CD4-positive, alpha-beta T cell treated with Interferon alpha-2 for 1 hour (primary cell): ENCODE results near the gene VPS4B.

Experiments
- DNase-seq, 2 donors: peaks; one replicate each; pipeline ENCODE4 v3.0.0-alpha.2; 2020 to 2022

Gene VPS4B

DNA sequence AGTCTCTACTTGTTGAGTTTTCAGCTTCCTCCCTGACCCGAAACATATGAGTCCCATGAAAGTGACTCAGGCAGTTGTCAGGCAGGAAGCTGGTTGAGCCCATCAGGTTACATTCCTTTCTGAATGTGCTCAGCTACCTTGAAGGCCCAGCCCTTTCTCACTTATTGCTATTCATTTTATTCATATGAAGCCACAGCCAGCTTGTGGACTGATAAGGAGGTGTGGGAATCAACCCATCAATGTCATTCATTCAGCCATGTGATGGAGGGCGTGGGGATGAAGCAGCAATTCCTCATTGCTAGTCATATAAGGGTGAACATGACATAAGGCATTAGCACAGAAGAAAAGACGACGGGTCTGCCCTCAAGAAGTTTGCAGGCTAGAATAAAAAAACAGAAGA lies 5.3 kb upstream of the VPS4B start:
- no peak for DNase-seq

DNA sequence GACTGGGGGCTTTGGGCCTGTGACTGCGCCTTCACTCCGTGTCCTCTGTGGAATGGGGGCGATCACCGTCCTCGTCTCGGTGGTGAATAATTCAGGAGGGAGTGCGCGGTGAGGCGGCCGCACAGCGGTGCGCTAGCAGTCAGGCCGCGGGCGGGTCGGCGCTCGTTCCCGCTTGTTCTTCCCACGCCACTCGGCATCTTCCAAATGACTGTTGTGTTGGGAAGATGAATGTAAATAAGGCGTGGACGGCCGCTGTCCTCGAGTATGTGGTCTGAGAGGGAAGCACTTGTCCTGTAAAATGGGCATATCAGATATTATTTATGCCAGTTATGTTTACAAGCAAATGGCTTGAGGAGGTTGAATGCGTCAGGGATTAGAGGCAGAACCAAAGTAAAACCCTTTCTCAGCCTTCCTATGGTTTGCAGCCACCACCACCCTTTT lies 608 bp upstream of the VPS4B start:
- no peak for DNase-seq

DNA sequence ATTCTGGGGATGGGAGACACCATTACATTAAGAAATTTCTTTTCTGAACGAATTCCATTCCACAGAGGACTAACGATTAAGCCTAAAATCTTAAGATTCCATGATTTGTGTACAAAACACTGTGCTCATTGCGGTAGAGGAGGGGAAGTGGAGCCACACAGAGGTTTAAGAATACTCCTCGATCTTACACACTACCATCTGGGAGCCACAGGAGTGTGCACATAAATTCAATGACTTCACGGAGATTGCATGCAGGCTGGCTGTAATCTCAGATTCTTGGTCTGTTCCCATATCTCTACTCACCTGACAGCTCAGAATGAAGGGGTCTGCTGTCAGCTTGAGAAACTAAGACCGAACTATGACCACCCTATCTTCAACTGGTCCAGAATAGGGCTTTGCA lies 762 bp downstream of the VPS4B start:
- no peak for DNase-seq

DNA sequence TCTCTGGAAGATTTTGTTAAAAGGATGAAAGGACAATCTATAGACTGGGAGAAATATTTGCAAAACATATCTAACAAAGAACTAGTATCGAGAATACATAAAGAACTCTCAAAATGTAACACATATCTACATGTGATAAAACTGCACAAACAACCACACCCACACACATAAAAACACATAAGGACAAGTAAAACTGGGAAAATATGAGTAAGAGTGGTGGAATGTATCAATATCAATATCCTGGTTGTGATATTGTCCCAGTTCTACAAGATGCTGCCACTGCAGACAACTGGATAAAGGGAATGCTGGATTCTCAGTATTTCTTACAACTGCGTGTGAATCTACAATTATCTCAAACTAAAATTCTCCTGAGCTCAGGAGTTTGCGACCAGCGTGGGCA lies 9.3 kb downstream of the VPS4B start:
- no peak for DNase-seq

DNA sequence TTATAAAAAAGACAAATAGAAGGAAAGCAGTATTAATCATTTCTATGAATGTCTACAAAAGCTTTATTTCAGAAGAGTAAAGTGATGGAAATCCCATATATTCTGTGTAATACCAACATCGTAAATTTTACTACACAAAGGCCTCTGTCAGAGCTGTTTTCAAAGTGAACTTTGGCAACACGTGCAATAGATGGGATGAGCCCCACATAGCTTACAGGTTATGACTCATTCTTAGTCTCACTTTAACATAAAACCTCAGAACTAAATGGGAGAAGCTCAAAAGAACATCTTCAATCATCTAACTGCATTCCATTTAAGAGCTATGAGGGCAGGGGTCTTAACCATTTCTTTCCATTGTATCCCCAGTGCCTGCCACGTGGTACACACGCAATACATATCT lies 11.5 kb downstream of the VPS4B start:
- no peak for DNase-seq

DNA sequence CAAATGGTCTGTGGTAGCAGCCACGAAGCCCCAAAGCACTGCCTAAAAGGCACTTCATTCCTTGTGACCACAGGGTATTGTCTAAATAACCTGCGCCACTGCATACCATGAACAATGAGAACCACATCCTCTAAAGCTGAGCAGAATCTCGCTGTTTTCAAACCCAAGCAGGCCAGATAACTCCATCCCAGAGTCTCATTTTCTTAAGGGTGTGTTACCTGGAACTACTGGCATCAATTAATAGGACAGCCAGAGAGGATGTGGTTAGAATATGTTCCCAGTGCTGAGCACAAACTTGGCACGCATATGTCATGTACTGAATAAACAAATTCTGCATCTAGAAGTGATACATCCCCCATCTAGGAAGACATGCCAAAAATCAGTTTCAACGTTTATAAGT lies 13.0 kb downstream of the VPS4B start:
- no peak for DNase-seq

DNA sequence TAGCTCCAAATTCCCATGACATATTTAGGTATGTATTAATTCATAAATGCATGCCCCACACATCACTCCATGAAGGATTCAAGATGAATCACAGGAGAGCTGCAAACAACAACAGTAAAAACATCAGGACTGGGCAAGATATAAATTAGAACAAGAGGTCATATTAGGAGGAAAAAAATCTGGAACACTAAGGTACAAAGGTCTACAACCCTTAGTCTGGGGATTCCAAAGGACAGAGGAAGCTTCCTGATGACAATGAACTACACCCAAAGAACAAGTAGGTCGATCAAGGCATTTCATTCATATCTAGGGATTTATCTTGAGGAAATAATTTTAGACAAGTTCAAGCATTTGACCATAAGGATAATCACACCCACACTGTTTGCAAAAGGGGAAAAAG lies 14.5 kb downstream of the VPS4B start:
- no peak for DNase-seq

DNA sequence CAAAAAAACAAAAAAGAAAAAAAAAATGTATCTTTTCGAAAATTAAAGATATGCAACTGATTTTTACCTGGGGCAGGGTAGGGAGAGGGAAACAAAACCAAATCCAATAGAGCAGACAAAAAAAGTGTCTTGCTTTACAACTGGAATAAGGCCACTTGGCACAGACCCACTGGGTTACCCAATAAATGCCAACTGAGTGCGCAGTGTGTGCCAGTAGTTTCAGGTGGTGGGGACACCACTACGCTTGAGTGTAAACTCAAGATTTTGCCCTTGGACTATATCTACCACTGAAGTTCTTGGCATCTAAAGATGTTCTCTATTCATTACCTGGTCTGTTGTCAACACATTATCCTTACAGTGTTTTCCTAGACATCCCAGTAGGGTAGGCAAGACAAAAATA lies 16.3 kb downstream of the VPS4B start:
- DNase-seq = no peak

DNA sequence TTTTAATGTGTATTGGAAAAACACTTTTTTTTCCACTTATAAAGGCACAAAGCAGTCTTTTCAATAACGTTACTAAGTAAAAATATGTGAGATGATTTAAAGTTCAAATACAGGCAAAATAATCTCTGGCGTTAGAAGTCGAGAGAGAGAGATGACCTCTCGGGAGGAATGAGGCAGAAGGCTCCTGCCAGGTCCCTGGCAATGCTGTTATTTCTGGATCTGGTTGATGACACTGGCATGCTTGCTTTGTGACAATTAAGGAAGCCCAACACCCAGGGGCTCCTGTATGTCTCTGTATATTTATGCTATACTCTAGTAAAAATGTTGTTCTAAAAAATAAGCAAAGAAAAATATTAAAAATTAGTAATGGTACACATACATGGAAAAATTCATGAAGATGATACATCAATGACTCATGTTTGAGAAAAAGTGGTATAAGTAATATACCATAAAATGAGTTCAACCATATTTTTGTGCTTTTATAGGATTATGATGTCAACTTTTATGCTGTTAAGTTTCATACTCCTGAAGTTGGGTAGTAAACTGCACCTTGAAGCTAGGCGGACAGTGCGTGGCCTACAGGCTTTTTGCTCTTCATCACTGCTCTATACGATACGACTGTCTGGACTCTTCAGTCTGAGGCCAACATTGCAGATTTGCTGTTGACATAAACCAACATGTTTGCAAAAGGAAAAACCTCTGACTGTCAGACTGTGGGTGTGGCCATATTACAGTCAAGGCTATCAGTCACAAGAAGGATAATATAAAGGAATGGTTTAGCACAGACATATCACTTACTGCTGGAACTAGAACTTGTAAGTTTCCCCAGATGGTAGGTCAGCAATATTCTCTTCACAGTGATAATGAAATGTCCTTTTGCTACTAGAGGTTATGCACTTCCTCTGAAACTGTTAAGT lies 19.8 kb downstream of the VPS4B start:
- no peak for DNase-seq

DNA sequence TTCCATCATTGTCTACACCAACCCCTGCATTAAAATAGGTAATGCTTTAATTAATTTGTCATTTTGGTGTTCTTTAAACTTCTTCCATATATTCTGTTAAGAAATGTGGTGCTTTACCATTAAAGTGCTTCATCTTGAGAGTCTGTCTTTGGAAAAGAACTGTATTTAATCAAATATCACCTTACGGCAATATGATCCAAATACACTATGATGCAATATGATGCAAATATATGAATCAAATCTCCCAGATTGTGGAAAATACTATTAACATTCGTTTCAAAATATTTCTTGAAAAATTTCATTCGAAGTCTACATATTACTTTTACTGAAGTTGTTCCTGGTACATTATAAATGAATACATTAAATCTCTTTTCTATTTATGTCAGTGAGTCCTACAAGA lies 23.0 kb downstream of the VPS4B start:
- DNase-seq = no peak

DNA sequence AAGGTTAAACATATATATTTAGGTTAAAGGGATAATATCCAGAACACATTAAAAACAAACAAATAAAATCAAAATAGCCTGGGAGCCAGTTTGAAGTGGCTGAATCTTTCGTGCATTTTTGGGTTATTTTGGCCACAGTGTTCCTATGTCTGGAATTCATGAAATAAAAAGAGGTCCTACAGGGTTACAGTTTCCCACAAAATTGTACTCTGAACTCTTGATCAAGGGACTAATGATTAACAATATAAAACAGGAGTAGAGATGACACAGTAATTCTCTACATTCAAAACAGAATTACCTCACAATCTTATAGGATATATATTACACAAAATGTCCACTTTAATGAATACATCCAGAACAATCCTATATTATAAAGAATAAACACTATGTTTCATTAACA lies 24.9 kb downstream of the VPS4B start:
- no peak for DNase-seq

DNA sequence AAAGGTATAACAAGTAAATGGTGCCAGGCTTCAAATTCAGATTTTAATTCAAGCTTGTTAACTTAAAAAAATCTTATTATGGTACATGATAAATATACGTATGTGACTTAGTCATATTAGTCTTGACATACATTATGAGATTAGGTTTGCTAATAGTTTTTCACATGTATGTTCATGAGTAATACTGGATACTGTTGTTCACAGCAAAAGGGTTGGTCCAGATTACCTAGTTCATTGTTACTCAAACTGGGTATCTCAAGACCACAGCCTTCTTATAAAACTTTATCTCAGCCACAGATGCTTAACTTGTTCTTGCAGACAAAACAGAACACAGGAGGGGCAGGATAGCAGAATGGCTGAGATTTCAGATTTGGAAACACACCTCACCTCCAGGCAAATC lies 26.8 kb downstream of the VPS4B start:
- DNase-seq = no peak

DNA sequence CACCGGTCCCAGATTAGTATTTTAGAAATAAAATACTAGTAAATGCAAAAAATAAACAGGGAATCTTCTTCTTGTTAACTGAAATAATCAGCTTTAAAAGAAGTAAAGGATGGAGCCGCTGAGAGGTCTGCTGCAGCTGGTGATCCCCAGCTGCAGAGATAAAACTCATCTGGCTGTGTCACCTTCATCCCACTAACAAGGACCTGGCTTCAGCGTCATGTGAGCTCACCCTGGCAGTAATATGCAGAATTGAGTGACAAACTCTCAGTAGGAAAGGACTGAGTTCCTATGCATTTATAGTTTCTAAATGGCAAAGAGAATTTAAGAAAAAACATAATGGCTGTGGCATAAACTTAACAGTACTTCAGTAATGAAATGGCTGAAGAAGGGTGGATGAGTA lies 27.3 kb downstream of the VPS4B start:
- DNase-seq = no peak

DNA sequence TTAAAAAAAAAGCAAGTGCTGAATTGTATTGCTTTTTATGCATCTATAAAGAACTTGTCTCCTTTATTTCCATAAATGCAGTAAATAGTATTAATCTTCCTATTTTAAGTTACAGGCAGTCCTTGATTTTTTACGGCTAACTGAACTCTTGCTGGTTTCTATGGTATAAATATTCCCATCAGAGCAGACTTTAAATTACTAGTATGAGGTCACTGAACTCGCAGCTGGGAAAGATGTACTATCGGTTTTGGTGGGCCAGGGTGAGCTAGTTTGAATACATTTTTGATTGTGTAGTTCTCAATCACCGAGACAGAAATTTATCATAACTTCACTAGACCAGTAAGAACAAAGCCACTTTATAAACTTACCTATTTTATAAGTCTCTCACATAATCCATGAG lies 34.4 kb downstream of the VPS4B start:
- DNase-seq = no peak

DNA sequence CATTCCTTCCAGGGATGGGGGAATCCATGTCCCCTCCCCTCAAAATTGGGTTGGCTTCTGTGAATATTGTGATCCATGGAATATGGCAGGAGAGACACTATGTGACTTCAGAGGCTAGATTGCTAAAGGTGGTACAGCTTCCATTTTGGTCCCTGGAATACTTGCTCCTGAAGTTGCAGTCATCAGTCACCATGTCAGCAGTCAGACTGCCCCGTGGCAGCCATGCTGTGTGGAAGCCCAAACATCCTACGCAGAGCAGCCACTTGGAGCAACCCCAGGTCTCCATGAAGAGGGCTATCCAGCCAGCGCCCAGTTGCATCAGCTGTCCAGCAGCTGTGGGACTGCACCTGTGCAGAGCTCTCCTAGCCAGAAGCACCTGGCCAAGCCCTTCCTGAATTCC lies 39.4 kb downstream of the VPS4B start:
- no peak for DNase-seq

DNA sequence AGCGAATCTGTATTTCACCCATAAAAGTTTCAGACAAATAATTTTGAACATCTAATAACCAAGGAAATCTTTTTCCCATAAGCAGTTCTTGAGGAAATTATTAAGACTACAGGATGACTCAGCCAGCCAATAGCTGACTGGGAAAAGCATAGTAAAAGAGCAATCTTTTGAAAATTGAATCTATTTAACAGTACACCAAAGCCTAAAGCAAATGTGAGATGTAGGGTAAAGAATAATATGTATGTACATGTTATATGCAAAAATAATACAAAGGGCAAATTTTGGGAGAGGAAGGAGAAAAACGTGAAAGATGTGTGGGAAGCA lies 42.7 kb downstream of the VPS4B start:
- no peak for DNase-seq

DNA sequence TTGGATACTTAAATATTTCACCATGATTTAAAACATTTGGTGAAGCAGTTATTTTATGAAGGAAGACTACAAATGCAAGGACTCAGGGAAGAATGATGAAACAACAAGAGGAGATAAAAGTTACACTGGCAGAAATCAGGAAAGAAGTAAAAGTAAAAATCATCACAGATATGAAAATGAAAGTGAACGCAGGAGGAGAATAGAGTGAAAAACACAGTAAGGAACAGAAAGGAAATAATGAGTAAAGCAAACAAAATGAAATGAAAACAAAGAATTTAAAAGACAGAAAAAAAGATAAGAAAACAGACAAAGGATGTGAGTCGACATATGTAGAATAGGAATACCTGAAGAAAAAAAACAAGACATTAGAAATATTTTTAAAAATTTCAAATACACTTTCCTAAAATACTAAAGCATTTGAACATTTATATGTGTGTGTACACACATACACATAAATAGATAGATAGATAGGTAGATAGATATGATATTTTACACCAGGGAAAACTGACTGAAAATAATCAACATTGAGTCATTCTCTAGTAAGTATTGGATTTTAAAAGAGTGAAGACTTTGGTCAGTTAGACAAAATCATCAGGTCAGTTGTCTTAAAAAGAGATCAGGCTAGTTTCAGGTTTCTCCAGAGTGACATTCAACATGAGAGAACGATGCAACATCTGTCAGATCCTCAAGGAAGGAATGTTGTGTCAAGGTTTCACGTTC lies 43.2 kb downstream of the VPS4B start:
- DNase-seq = no peak

DNA sequence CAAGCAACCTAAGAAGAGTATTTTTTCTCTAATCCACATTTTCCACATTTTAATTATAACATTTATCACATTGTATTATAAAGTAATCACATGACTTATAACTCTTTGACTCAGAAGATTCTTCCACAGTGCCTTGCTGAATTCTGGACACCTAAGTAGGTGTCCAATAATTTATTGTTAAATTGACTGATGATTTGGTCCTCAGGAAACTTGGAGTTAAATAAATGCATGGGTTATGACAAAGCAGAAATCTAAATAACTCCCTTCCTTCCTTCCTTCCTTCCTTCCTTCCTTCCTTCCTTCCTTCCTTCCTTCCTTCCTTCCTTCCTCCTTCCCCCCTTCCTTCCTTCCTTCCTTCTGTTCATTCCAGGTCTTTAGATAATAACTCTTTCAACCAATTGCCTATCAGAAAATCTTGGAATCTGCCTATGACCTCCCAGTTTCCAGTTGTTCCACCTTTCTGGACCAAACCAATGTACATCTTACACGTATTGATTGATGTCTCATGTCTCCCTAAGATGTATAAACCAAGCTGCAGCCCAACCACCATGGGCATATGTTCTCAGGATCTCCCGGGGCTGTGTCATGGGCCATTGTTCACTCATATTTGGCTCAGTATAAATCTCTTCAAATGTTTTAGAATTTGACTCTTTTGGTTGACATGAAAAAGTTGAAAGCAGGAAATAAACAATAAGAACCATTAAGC lies 44.8 kb downstream of the VPS4B start:
- DNase-seq = no peak

DNA sequence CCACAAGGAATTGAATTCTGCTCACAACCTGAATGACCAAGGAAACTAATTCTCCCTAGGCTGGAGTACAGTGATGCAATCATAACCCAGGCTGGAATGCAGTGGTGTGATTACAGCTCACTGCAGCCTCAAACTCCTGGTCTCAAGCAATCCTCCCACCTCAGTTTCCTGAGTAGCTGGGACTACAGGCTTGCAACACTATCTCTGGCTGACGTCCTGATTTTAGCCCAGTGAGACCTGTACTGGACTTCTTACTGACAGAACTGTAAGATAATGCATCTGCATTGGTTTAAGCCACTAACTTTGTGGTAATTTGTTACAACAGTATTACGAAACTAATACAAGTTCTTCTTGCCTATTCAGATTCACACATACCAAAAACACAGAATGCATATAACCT lies 45.7 kb downstream of the VPS4B start:
- no peak for DNase-seq

DNA sequence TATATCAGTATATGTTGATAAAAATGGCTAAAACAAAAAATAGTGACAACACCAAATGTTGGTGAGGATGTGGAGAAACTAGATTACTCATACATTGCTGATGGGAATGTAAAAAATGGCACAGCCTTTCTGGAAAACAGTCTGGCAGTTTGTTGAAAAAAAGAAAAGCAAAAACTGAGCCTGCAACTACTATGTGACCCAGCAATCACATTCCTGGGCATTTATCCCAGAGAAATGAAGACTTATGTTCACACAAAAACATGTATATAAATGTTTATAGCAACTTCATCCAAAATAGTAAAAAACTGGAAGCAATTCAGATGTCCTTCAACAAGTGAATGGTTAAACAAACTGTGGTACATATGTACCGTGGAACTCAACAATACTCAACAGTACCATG lies 47.7 kb downstream of the VPS4B start:
- no peak for DNase-seq

DNA sequence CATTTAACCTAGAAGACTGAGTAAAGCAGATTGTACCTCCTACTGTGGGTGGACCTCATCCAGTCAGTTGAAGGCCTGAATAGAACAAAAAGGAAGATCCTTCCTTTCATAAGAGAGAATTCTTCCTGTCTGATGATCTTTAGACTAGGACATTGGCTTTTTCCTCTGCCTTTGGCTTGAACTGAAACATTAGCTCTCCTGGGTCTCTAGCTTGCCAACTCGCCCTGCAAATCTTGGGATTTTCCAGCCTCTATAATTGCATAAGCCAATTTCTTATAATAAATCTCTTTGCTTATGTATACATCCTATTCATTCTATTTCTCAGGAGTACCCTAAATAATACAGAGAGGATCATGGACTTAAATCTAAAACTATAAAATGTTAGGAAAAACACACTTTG lies 49.1 kb downstream of the VPS4B start:
- no peak for DNase-seq

DNA sequence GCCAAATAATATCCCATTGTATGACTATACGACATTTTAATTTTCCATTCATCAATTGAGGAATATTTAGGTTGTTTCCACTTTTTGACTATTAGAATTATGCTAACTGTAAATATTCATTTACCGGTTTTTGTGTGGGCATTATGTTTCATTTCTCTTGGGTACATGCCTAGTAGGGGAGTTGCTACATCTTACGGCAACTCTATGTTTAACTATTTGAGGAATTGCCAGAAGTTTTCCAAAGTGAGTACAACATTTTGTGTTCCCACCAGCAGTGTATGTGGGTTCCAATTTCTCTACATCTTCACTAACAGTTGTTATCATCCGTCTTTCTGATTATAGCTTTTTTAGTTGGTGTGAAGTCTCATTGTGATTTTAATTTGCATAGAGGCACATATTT lies 53.7 kb downstream of the VPS4B start:
- no peak for DNase-seq

DNA sequence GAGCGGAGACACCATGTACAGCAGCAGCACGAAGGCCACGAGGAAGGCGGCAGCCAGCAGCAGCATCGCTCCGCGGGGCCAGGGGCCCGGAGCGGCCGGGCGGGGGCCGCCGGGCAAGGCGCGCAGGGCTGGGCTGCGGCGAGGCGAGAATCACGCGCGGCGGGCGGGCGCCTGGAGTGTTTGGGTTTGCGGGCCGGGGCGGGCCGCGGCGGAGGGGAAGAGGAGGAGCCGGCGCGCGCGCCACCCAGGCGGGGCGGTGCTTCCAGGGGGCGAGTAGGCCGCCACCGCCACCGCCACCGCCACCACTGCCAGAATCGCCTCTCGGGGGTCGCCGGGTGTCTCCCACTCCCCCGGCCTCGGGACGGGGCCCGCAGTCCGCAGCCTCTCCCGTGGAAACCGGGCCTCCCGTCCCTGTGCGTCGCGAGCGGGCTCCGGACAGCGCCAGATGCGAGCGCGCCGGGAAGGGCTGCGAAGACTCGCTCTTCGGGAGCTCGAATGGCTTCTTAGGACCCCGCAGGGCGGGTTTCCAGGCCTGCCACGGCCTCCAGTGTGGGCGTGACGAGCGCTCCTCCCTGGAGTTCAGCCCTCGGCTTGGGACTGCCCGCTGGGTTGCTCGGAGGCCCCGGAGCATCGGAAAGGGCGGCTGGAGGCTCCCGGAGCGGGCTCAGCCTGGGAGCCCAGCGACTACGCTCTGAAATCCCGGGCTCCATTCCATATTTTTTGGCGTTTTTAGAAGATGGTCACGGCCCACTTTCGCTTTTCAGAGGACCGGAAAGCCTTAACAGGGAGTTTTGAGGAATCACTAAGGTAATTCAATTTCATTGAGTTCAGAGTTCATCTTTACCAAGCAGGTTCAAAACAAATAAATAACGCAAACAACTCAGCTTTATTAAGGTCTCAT lies 55.0 kb downstream of the VPS4B start, which contains the start of gene KDSR:
Gene KDSR, minus strand, starts transcription at position 154 of the 901 bp plus-strand sequence. Its CDS starts 88 bp downstream, at position 66.
- DNase-seq = peak; percentile 74 to 84
